Brain microvascular endothelial cell (primary cell): ENCODE results near the gene ELFN1.

Experiments used
- DNase-seq: peaks from one replicate; pipeline ENCODE4 v3.0.0-alpha.2; 2020
- H3K27ac ChIP-seq: fragments of 250-450 bp; sonication (Bioruptor Pico); 2 replicates; pipeline ENCODE4 v1.5.1; 2020; ENCODE audit warnings: mild to moderate bottlenecking, moderate library complexity
- H3K27me3 ChIP-seq: fragments of 250-450 bp; sonication (Bioruptor Pico); replicated peaks from 2 replicates; pipeline ENCODE4 v1.5.1; 2020; ENCODE audit warnings: mild to moderate bottlenecking
- H3K36me3 ChIP-seq: fragments of 250-450 bp; sonication (Bioruptor Pico); replicated peaks from 2 replicates; pipeline ENCODE4 v1.5.1; 2020; ENCODE audit warnings: mild to moderate bottlenecking
- H3K4me3 ChIP-seq: 2 replicates; pipeline ENCODE4 v1.5.1; 2011; ENCODE audit warnings: low read depth, mild to moderate bottlenecking, control low read depth, low read length, moderate library complexity
- in situ Hi-C: cut with HindIII; loops from 2 replicates; pipeline ENCODE4 v1.10.0; 2017; ENCODE audit warnings: low sequenced_read_pairs, low pct_ligation_motif_present
- TF ChIP-seq, protein P1 (sequence below): IDR thresholded peaks from 2 replicates; pipeline ENCODE4 v1.5.1; 2011; ENCODE audit warnings: low read depth, mild to moderate bottlenecking, moderate library complexity, low read length, control low read depth, inconsistent platforms; ENCODE audit errors: missing control alignments

Gene ELFN1

DNA sequence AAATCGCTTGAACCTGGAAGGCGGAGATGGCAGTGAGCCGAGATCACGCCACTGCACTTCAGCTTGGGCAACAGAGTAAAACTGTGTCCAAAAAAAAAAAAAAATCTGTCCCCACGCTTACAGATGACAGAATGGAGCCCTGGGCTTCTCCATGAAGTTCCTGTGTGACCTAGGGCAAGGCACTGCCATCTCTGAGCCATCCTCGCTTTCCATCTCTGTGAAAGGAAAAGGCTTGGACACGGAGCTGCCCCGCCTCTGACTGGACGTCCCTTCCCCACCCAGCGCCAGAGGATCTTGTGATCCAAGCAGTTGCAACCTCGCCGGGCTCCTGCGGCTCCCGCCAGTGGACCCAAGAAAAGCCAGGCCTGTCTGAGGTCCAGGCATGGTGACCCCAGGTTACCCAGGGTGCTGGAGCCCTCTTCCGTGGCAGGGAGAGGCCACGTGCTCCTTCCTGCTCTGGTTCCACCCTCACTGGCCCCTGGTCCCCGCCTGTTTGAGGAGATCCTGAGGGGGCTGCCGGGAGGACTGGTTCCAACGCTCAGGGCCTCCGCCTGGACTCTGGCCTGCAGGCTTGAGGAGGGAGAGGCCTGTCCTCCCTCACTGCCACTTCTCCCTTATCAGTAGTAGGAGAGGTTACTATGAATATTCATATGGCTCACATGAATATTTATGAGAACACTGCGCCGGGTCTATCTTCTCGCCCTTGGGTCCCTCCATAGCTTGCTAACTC is 25.6 kb upstream of the ELFN1 start:
- H3K27me3 ChIP-seq, result peaks cover 25% of the 10 kb centered on the region
- no peak for DNase-seq

DNA sequence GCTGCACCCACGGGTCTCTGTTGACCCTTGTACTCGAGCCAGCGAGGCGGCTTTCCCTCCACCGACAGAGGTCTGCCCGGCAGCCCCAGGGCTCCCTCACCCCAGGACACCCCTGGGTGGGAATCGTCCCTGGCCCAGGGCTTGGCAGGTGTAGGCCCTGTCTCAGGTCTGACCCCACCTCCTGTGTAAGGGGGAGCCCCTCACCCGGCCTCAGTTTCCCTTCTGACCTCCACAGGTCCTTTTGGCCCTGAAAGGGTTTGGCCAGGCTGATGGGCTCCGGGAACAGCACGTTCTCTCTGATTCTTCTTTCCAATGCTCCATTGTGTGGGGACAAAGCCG is 25.0 kb upstream of the ELFN1 start:
- H3K27me3 ChIP-seq, result peaks cover 25% of the 10 kb centered on the region
- H3K4me3 ChIP-seq, result no peak overlapping the region
- TF ChIP-seq, protein P1, sequence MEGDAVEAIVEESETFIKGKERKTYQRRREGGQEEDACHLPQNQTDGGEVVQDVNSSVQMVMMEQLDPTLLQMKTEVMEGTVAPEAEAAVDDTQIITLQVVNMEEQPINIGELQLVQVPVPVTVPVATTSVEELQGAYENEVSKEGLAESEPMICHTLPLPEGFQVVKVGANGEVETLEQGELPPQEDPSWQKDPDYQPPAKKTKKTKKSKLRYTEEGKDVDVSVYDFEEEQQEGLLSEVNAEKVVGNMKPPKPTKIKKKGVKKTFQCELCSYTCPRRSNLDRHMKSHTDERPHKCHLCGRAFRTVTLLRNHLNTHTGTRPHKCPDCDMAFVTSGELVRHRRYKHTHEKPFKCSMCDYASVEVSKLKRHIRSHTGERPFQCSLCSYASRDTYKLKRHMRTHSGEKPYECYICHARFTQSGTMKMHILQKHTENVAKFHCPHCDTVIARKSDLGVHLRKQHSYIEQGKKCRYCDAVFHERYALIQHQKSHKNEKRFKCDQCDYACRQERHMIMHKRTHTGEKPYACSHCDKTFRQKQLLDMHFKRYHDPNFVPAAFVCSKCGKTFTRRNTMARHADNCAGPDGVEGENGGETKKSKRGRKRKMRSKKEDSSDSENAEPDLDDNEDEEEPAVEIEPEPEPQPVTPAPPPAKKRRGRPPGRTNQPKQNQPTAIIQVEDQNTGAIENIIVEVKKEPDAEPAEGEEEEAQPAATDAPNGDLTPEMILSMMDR, result no peak
- H3K27ac ChIP-seq, result no peak overlapping the region
- H3K36me3 ChIP-seq, result no peaks in the 10 kb centered on the region
- in situ Hi-C loops, result no loop called here
- no peak for DNase-seq

More for the DNA sequence above, 25.6 kb upstream of the ELFN1 start:
- Histone ChIP-seq H3K36me3 (no peaks in the 10 kb centered on the region), H3K4me3 (no peak overlapping the region), H3K27ac (no peak overlapping the region)
- in situ Hi-C loops, result no loop called here
- TF ChIP-seq, protein P1, result no peak

DNA sequence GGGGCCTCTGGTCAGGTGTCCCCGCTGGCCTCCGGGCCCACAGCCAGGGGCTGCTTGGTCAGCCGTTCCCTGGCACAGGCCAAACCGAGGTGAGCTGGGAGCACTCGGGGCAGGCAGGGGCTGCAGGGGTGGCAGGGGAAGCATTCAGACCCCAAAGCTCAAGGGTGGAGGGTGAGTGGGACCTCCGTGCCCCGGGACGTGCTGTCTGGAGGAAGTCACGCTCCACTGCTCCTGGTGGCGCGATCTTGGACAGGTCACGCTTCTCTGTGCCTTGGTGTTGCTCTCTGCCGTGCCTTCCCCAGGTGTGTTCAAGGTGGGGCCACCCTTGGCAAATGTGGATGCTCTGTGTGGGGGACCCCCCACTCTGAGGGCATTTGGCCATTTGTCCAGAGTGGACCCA is 24.6 kb upstream of the ELFN1 start:
- no peak for DNase-seq
- TF ChIP-seq, protein P1, result no peak
- H3K36me3 ChIP-seq, result no peaks in the 10 kb centered on the region
- no peak overlapping the region for H3K27ac ChIP-seq
- H3K27me3 ChIP-seq, result peaks cover 25% of the 10 kb centered on the region
- in situ Hi-C loops, result no loop called here
- no peak overlapping the region for H3K4me3 ChIP-seq

- in situ Hi-C loops, result no loop called here
- H3K27ac ChIP-seq, result no peak overlapping the region
- TF ChIP-seq, protein P1, result no peak
- no peaks in the 10 kb centered on the region for H3K36me3 ChIP-seq
- H3K27me3 ChIP-seq, result peaks cover 25% of the 10 kb centered on the region
- no peak overlapping the region for H3K4me3 ChIP-seq
- DNase-seq, result no peak
Observed at GRCh38 chr7:1646391-1646790, 23.7 kb upstream of the ELFN1 start.

DNA sequence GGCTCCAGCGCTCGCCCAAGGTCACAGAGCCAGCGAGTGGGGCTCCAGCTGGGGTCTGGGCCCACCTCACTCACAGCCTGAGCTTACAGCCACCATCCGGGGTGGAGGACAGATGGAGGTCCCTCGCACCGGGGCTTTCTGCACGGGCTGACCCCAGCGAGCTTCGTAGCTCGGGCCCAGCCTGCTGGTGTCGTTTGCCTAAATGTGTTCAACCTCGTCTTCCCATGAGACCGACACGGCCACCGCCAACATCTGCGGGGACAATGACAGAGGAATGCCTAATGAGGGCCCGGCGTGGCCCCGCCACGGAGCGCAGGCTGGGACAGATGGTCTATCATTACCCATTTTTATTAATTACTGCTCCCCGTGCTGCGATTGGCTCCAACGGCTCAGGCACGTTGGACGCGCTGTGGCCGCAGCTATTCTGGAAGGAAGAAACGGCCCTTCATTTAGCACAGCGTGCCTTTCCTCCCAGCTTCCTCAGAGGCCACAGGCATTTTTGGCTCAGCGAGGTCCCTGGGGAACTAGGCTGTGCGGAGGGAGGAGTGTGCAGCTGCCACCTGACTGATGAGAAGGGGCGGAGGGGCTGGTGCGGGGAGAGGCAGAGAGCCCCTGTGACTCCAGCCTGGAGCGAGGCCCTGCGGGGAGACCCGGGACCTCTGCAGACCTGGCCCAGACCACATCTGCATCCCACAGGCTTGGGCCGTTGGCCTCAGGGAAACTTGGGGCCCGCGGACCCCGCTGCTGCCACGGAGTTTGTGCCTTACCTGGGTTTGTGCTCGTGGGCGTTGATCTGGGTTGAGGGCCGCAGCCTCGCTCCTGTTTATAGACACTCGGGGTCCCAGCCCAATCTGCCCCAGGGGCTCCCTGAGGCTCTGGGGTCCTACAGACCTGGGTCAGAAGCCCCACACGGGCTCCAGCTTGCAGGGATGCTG is 22.9 kb upstream of the ELFN1 start:
- in situ Hi-C loops, result no loop called here
- H3K27me3 ChIP-seq, result peaks cover 24% of the 10 kb centered on the region
- DNase-seq, result peak; percentile 27
- H3K4me3 ChIP-seq, result no peak overlapping the region
- H3K36me3 ChIP-seq, result no peaks in the 10 kb centered on the region
- TF ChIP-seq, protein P1, result no peak
- H3K27ac ChIP-seq, result no peak overlapping the region
